NCI-H526 treated with DMSO at 0.1 percent for 48 hours (cell line): ENCODE measurements around the gene POLN.
A peak's percentile ranks its signal among the peaks of the same experiment; 100 is the strongest.

Experiments
- DNase-seq: peaks from one replicate; lab custom pipeline; 2025; lab: John Stamatoyannopoulos, UW

The POLN gene

GRCh38 chr4:2262145-2262943 is 20.4 kb upstream of the POLN start:
- peak; percentile 98 for DNase-seq

DNA sequence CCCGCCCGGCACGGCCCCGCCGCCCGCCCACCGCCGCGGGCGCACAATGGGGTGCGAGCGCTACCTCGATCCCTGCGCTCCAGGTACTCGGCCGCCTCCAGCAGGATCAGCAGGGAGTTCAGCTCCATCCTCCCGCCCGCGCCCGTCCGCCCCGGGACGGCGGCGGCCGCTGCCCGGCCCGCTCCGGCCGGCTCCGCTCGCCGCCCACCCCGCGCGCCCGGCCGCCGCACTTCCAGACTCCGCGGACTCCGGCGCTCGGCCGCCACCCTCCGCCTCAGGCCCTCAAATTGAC is 19.9 kb upstream of the POLN start, which contains the start of gene MXD4:
Gene MXD4 (minus strand): TSS at position 257 of the 292 bp plus-strand sequence. CDS start 129 bp downstream, at position 128.
- DNase-seq: no peak

DNA sequence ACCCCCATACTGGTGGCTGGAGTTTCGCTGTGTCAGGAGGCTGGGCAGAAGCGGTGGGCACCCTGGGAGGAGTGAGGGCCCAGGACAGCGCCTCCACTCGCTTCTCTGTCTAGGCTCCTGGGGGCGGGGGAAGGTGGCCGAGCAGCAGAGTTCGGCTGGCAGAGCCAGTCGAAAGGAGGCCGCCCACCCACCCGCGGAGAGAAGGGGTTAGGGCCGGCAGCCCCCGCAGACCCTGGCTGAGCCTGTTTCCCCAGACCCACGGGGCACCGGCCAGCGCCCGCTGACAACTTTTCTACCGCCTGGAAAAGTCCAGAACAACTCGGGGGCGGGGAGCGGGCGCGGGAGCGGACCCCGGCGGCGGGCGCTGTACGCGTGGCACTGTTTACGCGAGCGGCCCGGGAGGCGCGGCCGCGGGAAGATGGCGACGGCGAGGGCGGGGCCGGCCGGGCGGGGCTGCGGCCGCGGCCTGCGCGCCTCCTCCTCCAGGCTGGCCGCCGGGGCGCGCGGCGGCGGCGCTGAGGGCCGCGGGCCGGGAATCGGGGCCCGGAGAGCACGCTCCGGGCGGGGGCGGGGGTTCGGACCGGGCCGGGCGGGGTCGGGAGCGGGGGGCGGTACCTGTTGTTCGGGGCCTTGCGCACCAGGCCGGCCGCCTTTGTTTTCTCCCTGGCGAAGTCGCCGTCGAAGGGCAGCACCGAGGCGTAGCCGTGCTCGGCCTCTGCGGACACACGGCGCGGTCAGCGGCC is 19.4 kb upstream of the POLN start:
- DNase-seq: no peak

GRCh38 chr4:2260344-2261109 is 18.6 kb upstream of the POLN start:
- DNase-seq: no peak

DNA sequence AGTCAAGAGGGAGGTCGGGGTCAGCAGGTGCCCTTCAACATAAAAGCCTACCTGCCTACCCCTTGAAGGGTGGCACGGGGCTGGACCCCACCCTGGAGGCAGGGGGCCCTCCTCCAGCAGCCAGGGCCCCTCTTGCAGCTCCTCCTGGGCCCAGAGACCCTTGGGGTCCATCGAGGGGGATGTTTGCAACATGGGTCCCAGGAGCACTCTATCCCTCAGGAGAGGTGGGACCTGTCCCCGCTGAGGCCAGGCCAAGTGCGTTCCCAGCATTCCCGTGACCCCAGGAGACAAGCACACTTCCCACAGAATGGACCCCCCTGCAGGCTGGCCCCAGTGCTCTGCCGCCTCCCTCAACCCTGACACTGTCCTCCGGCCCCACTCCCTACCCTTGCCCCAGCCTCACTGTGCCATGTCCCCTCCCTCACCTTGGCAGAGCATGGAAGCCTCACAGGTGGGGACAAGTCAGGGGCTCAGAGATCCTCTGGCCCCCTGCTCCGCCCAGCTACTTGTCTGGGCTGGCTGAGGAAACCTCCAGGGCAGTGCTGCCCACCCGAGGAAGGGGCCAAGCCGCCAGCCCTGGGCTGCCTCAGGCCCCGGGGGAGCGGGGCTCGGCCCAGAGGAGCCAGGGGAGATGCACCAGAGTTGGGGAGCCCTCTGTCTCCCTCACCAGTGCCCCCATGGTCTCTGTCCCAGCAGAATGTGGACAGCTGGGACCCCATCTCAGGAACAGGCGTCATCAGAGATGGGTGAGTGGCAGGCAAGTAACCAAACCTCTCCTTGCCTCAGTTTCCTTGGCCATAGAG is 17.8 kb upstream of the POLN start:
- no peak for DNase-seq

DNA sequence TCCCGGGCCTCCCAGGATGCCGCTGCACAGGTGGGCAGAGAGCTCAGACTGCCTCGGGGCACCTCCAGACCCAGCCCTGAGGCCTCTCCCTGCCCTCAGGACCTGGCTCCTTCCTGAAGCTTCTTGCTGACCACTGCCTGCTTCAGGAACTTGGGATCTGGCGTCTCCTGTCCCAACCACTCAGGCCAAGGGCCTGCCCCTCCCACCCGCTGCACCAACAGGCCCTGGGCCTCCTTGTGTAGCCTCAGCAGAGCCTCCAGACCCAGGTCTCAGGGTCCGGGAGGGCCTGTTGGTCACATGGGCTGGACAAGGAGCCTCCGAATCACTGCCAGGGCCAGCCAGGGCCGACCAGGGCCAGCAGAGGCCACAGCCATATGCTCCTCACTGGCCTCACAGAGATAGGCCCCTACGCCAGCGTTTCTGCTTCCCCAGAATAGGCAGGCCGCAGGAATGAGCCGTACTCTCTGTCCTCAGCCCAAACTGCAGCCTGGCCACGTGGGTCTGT is 17.2 kb upstream of the POLN start:
- DNase-seq: no peak

- DNase-seq: no peak
Measured at GRCh38 chr4:2258091-2259035, 16.4 kb upstream of the POLN start.

GRCh38 chr4:2257361-2258081 is 15.6 kb upstream of the POLN start:
- DNase-seq: no peak

DNA sequence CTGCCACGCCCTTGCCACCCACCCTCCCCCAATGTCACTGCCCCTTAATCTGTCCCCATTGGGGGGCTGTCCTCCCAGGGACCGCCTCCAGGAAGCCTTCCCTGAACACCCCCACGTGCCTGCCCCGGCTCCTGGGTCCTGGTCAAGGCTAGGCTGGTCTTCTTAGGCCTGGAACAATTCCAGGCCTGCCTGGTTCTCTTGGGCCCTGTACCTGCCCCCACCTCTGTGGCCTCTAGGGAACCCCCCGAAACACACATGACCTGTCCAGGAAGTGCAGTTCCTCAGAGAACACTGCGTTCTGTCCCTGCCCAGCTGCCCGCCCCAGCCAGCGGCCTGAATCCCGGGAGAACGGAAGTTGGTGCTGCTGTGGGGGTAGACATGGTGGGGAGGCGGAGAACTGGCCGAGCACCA is 14.9 kb upstream of the POLN start:
- no peak for DNase-seq

DNA sequence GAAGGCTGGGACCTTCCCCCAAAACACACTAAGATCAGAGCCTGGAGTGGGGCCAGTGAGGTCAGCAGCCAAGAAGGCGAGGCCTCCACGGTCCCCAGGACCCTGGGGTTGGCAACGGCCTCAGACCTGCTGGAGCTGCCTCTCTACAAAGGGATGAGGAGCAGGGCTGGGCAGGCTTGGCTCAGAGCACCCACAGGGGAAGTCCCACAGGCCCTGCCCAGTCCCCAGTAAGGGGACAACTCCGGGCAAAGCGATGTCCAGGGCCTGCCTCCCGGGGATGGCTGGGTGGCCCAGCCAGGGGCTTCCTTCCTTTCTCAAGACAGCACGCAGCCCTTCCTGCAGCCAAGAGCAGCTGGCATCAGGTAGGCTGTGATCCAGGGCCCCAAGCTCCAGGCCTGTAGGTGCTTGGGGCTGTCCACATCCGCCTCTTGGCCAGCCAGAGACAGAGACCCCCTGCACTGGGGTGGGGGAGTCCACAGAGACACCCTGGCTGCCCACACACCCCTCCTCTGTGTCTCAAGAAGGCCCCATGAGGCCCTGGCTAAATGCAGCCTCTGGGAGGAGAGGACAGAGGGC is 14.3 kb upstream of the POLN start:
- no peak for DNase-seq

DNA sequence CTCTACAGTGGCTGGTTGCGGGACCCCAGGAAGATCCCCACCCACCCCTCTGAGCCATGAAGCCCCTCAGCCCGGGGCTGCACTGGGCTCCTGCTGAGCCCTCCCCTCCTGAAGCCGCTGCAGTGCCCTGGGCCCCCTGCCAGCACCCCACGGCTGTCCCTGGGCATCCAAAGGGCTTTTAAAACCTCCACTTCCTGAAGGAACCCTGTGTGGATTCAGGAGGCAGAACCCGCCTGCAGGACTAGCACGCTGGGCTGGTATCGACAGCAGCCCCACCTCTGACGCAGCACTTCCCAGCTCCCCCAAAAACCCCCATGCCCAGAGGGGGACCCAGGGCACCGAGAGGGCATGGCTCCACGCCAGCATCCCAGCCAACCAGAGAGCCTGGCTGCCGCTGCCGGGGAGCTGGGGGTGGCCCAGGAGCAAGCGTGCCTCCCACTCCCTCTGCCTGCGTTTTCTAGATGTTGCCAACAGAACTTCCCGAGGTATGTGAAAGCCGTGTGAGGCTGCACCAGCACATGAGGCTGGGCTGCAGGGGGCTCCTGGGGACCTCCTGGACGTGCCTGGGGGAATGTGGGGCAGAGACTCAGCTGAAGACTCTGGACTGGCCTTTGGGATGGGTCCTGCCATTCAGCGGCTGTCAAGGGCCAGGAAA is 13.7 kb upstream of the POLN start:
- DNase-seq: no peak

DNA sequence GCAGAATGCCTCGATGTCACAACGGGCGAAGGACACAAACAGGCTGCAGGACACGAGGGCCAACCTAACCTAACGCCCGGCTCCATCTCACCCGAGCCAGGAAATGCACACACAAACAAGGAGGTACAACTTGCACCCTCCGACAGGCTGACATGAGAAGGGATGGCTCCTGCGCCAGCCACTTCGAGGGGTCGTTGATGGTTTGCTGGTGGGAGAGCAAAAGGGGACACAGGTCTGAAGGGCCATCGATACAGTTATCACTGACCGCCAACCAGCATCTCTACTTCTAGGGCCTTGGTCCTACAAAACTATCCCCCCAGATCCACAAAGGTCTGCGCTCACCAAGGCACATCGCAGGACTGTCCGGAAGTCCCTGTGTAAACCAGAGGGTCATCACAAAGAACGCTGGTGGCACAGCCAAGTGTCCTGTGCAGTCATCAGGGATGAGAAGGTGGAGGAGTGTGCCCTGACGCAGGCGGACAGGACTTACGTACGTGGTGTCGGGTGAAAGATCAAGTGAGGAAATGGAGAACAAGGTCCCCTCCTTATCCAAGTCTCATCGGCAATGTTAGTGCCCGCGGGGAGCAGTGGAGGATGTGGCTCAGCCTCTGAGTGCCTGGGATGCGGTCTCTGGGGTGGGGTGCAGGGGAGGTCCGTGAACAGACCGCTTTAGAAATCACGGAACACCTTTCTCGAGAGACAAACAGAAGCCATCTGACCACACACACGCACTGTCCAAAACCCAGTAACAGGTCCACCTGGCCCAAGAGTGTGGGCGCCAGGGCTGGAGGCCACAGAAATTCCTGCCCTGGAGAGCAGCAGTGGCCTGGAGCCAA is 13.0 kb upstream of the POLN start:
- no peak for DNase-seq

- DNase-seq: no peak
Measured at GRCh38 chr4:2253160-2254084, 11.5 kb upstream of the POLN start.

DNA sequence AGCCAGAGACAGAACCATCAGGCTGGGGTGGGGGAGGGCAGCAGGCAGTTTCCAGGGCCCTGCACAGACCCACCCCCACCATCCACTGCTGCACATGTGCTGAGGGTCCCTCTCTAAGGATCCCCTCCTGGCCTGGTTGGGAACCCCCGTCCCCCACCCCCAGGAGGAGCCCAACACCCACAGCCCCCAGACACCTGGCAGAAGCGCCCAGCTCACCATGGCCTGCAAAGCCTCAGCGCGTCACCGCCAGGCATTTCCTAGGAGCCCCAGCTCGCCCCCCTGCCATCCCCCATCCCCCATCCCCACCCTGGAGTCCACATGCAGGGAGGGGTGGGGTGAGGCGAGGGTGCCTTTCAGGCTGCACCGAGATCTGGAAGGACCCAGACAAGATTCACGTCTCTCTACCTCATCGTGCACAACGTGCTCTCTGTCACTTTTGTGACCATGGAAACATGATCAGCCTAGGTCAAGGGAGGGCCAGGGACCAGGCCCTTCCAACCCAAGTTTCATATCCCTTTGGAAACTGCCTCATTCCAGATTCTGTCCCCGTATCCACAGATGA is 10.7 kb upstream of the POLN start:
- no peak for DNase-seq

DNA sequence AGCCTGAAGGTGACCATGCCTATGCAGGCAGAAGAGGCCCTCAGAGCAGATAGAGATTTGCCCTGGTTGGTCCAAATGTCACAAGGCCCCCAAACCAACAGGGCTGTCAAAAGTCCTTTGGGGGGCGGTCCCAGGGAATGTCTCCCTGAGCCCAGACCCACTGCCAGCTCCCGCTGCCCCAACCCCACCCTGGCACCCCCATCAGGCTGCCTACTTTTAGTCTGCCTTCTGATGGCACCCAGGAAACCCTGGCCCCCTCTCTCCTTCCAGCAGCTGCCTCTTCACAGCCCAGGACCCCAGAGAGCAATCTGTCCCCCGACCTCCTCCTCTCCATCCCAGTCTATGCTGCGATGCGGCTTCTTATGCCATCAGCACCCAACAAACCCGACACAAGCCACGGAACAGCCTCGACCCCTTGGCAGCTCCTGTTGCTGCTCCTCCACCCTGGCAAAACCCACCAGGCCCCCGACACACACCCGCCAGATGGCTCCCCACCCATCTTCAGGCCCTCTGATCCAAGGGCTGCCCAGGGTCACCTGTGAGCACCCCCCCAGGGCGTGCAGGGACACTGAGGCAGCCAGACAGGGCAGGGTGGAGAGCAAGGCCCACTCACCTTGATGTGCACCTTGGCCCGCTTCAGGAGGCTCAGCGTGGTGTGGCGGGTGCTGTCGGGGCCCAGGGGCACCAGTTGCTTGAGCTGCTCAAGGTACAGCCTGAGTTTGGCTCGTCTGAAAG is 10.0 kb upstream of the POLN start:
- no peak for DNase-seq
